GM10248 (cell line): ENCODE measurements around the gene DNAJA2.

Experiments used
- CTCF ChIA-PET: fragments of 300-600 bp; sonication (Branson Sonifier 250); formaldehyde crosslinking; extraction: SDS; loops from one replicate; lab custom pipeline; 2021; ENCODE audit warnings: antibody characterized with exemption; lab: Yijun Ruan, JAX
- POLR2A ChIA-PET: fragments of 350-650 bp; sonication (Branson Sonifier 250); formaldehyde crosslinking; extraction: SDS; loops from one replicate; lab custom pipeline; 2020; ENCODE audit warnings: antibody characterized with exemption; lab: Yijun Ruan, JAX
- DNase-seq: peaks from one replicate; pipeline ENCODE4 v3.0.0; 2012; ENCODE audit errors: extremely low spot score
- CTCF ChIP-seq: IDR thresholded peaks from 2 replicates; pipeline ENCODE4 v1.5.1; 2012; ENCODE audit warnings: mild to moderate bottlenecking, low read depth; ENCODE audit errors: extremely low read depth, missing control alignments, control extremely low read depth

The DNAJA2 gene

GRCh38 chr16:46980926-46981325 lies 7.5 kb upstream of the DNAJA2 start:
- ChIA-PET POLR2A (no interaction called here), CTCF (no interaction called here)

GRCh38 chr16:46976550-46976949 lies 3.1 kb upstream of the DNAJA2 start:
- no peak for DNase-seq
- TF ChIP-seq CTCF = no peak
- CTCF ChIA-PET = interaction anchor here (0.9 to 4.8 kb wide), 3 partner anchors 10 to 61 kb away, joined by 3 to 26 read pairs (median 4); no protein-coding TSS in a partner anchor
- POLR2A ChIA-PET = interaction anchor here (0.6 kb wide), 1 partner anchor 76 kb away, joined by 3 read pairs; no protein-coding TSS in a partner anchor

More at GRCh38 chr16:46980926-46981325, 7.5 kb upstream of the DNAJA2 start:
- no peak for DNase-seq
- TF ChIP-seq CTCF = no peak

- DNase-seq = no peak
- ChIA-PET POLR2A (interaction anchor here (0.6 kb wide), 1 partner anchor 76 kb away, joined by 3 read pairs; no protein-coding TSS in a partner anchor), CTCF (interaction anchor here (0.9 to 4.8 kb wide), 5 partner anchors 11 to 122 kb away, joined by 3 to 26 read pairs (median 3); no protein-coding TSS in a partner anchor)
- no peak for TF ChIP-seq CTCF
These were observed 2.5 kb upstream of the DNAJA2 start for GRCh38 chr16:46975908-46976470.

- ChIA-PET POLR2A (interaction anchor here (0.6 kb wide), 1 partner anchor 27 kb away, joined by 3 read pairs; no protein-coding TSS in a partner anchor), CTCF (interaction anchor here (1.0 to 4.8 kb wide), 11 partner anchors 8 to 168 kb away, joined by 3 to 26 read pairs (median 7); partner anchors contain the start of gene NETO2)
- DNase-seq = no peak
- TF ChIP-seq CTCF = no peak
These were observed 1.7 kb upstream of the DNAJA2 start for GRCh38 chr16:46975165-46975564.

GRCh38 chr16:46974352-46974751 lies 878 bp upstream of the DNAJA2 start:
- CTCF ChIA-PET = interaction anchor here (1.5 to 4.8 kb wide), 11 partner anchors 9 to 168 kb away, joined by 3 to 26 read pairs (median 7); partner anchors contain the start of gene NETO2
- DNase-seq = peak; percentile 52
- POLR2A ChIA-PET = no interaction called here
- no peak for TF ChIP-seq CTCF

GRCh38 chr16:46973996-46974324 lies 486 bp upstream of the DNAJA2 start:
- CTCF ChIA-PET = interaction anchor here (1.2 to 4.8 kb wide), 14 partner anchors 9 to 169 kb away, joined by 3 to 26 read pairs (median 6); partner anchors contain the start of gene NETO2

More at GRCh38 chr16:46973996-46974324, 486 bp upstream of the DNAJA2 start:
- TF ChIP-seq CTCF = no peak
- no peak for DNase-seq
- POLR2A ChIA-PET = no interaction called here
